Activated naive CD8-positive, alpha-beta T cell treated with anti-CD3 and anti-CD28 coated beads for 36 hours (primary cell): Measurements from ENCODE around the gene KMO. TPM values are rescaled to one million over a fixed set of nuclear protein-coding genes. Genes with fewer than 3 reads are reported as not detected.

ENCODE experiments used
- DNase-seq: peaks from one replicate; pipeline ENCODE4 v3.0.0; 2021
- H3K27ac Mint-ChIP-seq: one replicate; pipeline ENCODE4 v1.8.0; 2022; ENCODE audit warnings: mild to moderate bottlenecking, moderate library complexity, mixed read lengths
- H3K27me3 Mint-ChIP-seq: one replicate; pipeline ENCODE4 v1.8.0; 2022; ENCODE audit warnings: mild to moderate bottlenecking, mixed read lengths
- H3K36me3 Mint-ChIP-seq: one replicate; pipeline ENCODE4 v1.8.0; 2021; ENCODE audit warnings: mild to moderate bottlenecking, mixed read lengths
- H3K4me1 Mint-ChIP-seq: one replicate; pipeline ENCODE4 v1.8.0; 2021; ENCODE audit warnings: mixed read lengths
- H3K4me3 Mint-ChIP-seq: one replicate; pipeline ENCODE4 v1.8.0; 2022; ENCODE audit warnings: mild to moderate bottlenecking, moderate library complexity, mixed read lengths
- H3K9me3 Mint-ChIP-seq: one replicate; pipeline ENCODE4 v1.8.0; 2022; ENCODE audit warnings: mixed read lengths
- total RNA-seq, 2 experiments: library from RNA; stranded (reverse); gene quantifications; one replicate each; pipeline ENCODE4 v1.2.3, GENCODE V29; 2021

The KMO gene
- total RNA-seq, 2 experiments from 2014 or later: 0.34 to 0.37 TPM

- Mint-ChIP-seq H3K4me1 (peaks cover 52% of the 10 kb centered on the region), H3K4me3 (peak overlapping the region; percentile 92), H3K27me3 (no peaks in the 10 kb centered on the region), H3K36me3 (peaks cover 38% of the 10 kb centered on the region), H3K27ac (peak overlapping the region; percentile 88), H3K9me3 (peaks cover 17% of the 10 kb centered on the region)
- peak; percentile 43 for DNase-seq
Observed at GRCh38 chr1:241639623-241640148, 107.5 kb downstream of the KMO start.

DNA sequence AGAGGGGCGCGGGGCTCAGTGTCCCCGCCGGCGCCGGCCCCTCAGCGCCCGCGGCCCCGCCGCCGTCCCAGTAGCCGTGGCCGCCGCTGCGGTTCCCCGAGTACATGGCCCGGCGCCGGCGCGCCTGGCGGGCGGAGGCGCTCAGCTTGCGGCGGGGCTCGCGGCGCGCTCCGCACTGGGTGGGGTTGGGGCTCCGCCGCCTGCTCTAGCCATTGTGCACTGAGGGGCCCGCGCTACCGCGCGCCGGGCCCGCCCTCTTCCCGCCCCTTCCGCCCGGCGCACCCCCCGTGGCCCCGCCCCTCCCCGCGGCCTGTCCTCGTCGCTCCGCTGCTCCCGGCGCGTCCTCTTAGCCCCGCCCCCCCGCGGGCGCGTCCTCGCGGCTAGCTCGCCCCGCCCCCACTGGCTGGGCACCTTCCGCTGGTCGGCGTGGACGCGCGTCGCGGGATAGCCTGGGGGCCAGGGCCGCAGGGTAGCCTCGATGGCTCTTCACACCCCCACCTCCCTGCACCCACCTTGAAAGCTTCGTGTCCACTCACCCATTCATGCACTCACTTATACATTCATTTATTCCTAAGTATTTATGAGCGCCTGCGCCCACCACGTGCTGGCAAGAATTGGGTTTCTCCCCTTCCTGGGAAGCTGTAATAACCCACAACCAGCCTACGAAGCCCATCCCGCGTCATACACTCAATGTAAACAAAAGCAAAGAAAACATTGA, 108.1 kb downstream of the KMO start, which contains the start of the genes CHML and OPN3:
TSS of gene CHML (minus strand) at position 221 of the 718 bp plus-strand sequence. CDS start 4,603 bp downstream, outside the sequence.
TSS of gene OPN3 (minus strand) at position 221 of the 718 bp plus-strand sequence. CDS start at position 106, 115 bp downstream.
- Mint-ChIP-seq H3K9me3 (peaks cover 11% of the 10 kb centered on the region), H3K4me1 (peaks cover 46% of the 10 kb centered on the region), H3K36me3 (peaks cover 31% of the 10 kb centered on the region), H3K4me3 (peak within 1 kb of the TSS; percentile 92), H3K27ac (peak within 1 kb of the TSS; percentile 89), H3K27me3 (no peaks in the 10 kb centered on the region)
- DNase-seq: peak; percentile 95

DNA sequence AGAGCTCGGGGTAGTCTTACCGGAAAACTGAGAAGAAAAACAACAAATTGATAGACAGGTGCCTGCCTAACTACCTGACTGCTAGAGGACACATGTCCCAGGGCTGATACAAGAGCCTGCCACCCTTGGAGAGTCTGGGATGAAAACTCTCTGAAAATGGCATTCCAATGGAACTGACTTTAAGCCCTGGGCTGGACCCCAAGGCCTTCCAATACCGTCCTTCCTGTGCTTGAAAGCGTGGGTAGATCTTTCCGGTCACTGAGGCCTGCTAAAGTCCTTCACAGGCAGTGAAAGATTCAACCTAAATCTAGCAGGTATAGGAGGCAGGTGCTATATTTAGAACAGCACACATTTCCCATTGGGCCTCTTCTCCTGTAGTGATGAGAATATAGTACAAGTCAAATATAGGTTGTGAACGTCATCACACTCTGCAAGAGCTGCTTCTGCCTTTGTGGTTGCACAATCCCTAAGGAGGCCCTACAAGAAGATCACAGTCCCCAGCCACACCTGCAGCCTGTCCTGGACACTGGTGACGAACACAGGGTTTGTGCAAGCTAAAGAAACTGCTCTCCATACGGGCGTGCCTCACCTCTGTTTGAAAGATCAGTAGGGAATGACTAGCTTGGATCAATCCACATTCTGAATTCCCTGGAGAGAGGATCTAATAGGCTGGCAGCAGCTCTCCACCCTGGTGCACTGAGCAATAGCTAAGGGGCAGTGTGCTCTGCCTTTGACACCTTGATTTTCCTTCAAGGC, 108.9 kb downstream of the KMO start:
- Mint-ChIP-seq H3K4me1 (peaks cover 39% of the 10 kb centered on the region), H3K36me3 (peaks cover 26% of the 10 kb centered on the region), H3K4me3 (peak overlapping the region; percentile 57), H3K27ac (peak overlapping the region; percentile 89), H3K9me3 (peaks cover 10% of the 10 kb centered on the region), H3K27me3 (no peaks in the 10 kb centered on the region)
- DNase-seq: no peak

- H3K27me3 Mint-ChIP-seq: no peaks in the 10 kb centered on the region
- no peak overlapping the region for H3K4me3 Mint-ChIP-seq
- H3K36me3 Mint-ChIP-seq: peaks cover 19% of the 10 kb centered on the region
- no peak for DNase-seq
- peaks cover 31% of the 10 kb centered on the region for H3K4me1 Mint-ChIP-seq
- H3K9me3 Mint-ChIP-seq: peaks cover 10% of the 10 kb centered on the region
- no peak overlapping the region for H3K27ac Mint-ChIP-seq
Observed at GRCh38 chr1:241641773-241642592, 109.8 kb downstream of the KMO start.

DNA sequence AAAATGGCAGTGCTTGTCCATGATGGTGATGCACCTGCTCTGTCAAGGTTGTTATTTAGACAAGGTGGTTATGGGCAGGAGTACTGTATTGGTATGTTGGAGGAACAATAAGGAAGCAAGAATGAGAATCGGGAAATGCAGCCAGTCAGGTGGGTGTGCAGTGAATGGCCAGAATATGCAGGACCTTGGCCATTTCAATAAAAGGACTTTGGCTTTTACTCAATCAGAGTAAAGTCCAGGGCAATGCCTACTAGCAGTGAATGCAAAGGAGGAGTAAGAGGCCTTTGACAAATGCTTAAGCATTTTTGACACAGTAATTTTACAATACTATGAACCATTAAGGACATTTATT, 110.4 kb downstream of the KMO start:
- H3K27ac Mint-ChIP-seq: no peak overlapping the region
- peaks cover 15% of the 10 kb centered on the region for H3K36me3 Mint-ChIP-seq
- no peak overlapping the region for H3K4me3 Mint-ChIP-seq

DNA sequence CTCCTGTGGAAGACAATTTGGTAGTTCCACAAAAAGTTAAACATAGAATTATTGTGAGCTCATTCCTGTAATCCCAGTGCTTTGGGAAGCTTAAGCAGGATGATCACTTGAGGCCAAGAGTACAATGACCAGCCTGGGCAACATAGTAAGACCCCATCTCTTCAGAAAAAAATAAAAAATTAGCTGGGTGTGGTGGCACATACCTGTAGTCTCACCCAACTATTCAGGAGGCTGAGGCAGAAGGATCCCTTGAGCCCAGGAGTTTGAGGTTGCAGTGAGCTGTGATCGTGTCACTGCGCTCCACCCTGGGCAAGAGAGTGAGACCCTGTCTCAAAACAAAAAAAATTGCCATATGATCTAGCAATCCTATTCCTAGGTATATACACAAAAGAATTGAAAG, 112.1 kb downstream of the KMO start:
- DNase-seq: no peak
- Mint-ChIP-seq H3K27me3 (no peaks in the 10 kb centered on the region), H3K4me1 (peaks cover 13% of the 10 kb centered on the region), H3K27ac (no peak overlapping the region), H3K9me3 (peaks cover 10% of the 10 kb centered on the region), H3K4me3 (no peak overlapping the region), H3K36me3 (peaks cover 4% of the 10 kb centered on the region)

More for the DNA sequence above, 110.4 kb downstream of the KMO start:
- H3K27me3 Mint-ChIP-seq: no peaks in the 10 kb centered on the region
- DNase-seq: no peak
- H3K9me3 Mint-ChIP-seq: peaks cover 10% of the 10 kb centered on the region
- H3K4me1 Mint-ChIP-seq: peaks cover 26% of the 10 kb centered on the region

GRCh38 chr1:241645199-241645598, 113.0 kb downstream of the KMO start:
- H3K27me3 Mint-ChIP-seq: no peaks in the 10 kb centered on the region
- DNase-seq: no peak
- H3K27ac Mint-ChIP-seq: no peak overlapping the region
- peaks cover 10% of the 10 kb centered on the region for H3K9me3 Mint-ChIP-seq
- H3K36me3 Mint-ChIP-seq: peaks cover 4% of the 10 kb centered on the region
- H3K4me3 Mint-ChIP-seq: no peak overlapping the region
- peaks cover 13% of the 10 kb centered on the region for H3K4me1 Mint-ChIP-seq

Other genes starting within 250 kb of the KMO start
- gene RGS7, start 175.2 kb upstream of the KMO start, total RNA-seq: not detected
- 100 to 1,000 TPM; 101 to 103 TPM for gene FH, start 12.6 kb upstream of the KMO start, total RNA-seq
- gene CHML, start 108.0 kb downstream of the KMO start, total RNA-seq: 10 to 100 TPM; 24.3 to 27.6 TPM
- gene OPN3, start 108.0 kb downstream of the KMO start, total RNA-seq: 1 to 10 TPM; 8.6 to 9.3 TPM
- under 1 TPM in 1 of 2 experiments, not detected in 1; 0.32 TPM for gene WDR64, start 119.9 kb downstream of the KMO start, total RNA-seq